OCI-LY7 (cell line): Measurements from ENCODE around the gene TFAP2A. TPM values are rescaled to one million over a fixed set of nuclear protein-coding genes. Genes with fewer than 3 reads are reported as not detected.

Experiments
- BruUV-seq: library from RNA; stranded (reverse); fragments of 400-500 nt; replicated peaks from 2 replicates; lab custom pipeline; 2021; lab: Mats Ljungman, UMichigan
- CTCF ChIA-PET: fragments of 300-600 bp; sonication (Branson Sonifier 250); formaldehyde crosslinking; loops from one replicate; lab custom pipeline; 2022; ENCODE audit warnings: antibody characterized with exemption; ENCODE audit not compliant: unreplicated experiment; lab: Charles Lee
- POLR2A ChIA-PET: fragments of 300-600 bp; sonication (Branson Sonifier 250); formaldehyde crosslinking; loops from one replicate; lab custom pipeline; 2022; ENCODE audit warnings: antibody characterized with exemption; lab: Charles Lee
- DNase-seq: peaks from one replicate; pipeline ENCODE4 v3.0.0-alpha.2; 2015; ENCODE audit warnings: low spot score
- H2AFZ ChIP-seq: fragments of 200-600 bp; sonication (generic), shearing (Covaris generic); 2 replicates; pipeline ENCODE4 v1.6.1; 2014; ENCODE audit warnings: mild to moderate bottlenecking, antibody characterized with exemption, low read length, moderate library complexity
- H3K27ac ChIP-seq: fragments of 200-600 bp; sonication (generic); 2 replicates; pipeline ENCODE4 v1.5.1; 2014; ENCODE audit warnings: mixed run types, low read depth, mild to moderate bottlenecking, moderate library complexity, low read length, inconsistent platforms; ENCODE audit not compliant: poor library complexity, severe bottlenecking
- H3K36me3 ChIP-seq: fragments of 200-600 bp; sonication (generic); 2 replicates; pipeline ENCODE4 v1.6.1; 2014; ENCODE audit warnings: mild to moderate bottlenecking, antibody characterized with exemption, low read length, moderate library complexity, mixed read lengths; ENCODE audit not compliant: insufficient read depth
- H3K4me1 ChIP-seq: fragments of 200-600 bp; sonication (generic); 2 replicates; pipeline ENCODE4 v1.5.1; 2014; ENCODE audit warnings: mild to moderate bottlenecking, low read length; ENCODE audit not compliant: insufficient read depth, poor library complexity, severe bottlenecking
- H3K4me2 ChIP-seq: fragments of 200-600 bp; sonication (generic); 2 replicates; pipeline ENCODE4 v1.6.1; 2014; ENCODE audit warnings: mild to moderate bottlenecking, low read length
- H3K4me3 ChIP-seq: fragments of 200-600 bp; sonication (generic); 2 replicates; pipeline ENCODE4 v1.5.1; 2014; ENCODE audit warnings: mild to moderate bottlenecking, low read depth, low read length; ENCODE audit not compliant: poor library complexity, severe bottlenecking
- H3K79me2 ChIP-seq: fragments of 200-600 bp; sonication (generic); 2 replicates; pipeline ENCODE4 v1.6.1; 2016; ENCODE audit warnings: low read depth, mild to moderate bottlenecking, low read length, moderate library complexity, mixed read lengths; ENCODE audit not compliant: insufficient read depth
- H3K9me2 ChIP-seq: fragments of 200-600 bp; sonication (generic); 2 replicates; pipeline ENCODE4 v1.6.1; 2016; ENCODE audit warnings: mild to moderate bottlenecking, low read length, mixed read lengths; ENCODE audit not compliant: insufficient read depth
- H3K9me3 ChIP-seq: fragments of 200-600 bp; sonication (generic); 2 replicates; pipeline ENCODE4 v1.6.1; 2014; ENCODE audit warnings: mild to moderate bottlenecking, mixed run types, low read length, mixed read lengths
- H4K20me1 ChIP-seq: fragments of 200-600 bp; sonication (generic); 2 replicates; pipeline ENCODE4 v1.6.1; 2014; ENCODE audit warnings: mild to moderate bottlenecking, antibody characterized with exemption, low read length, moderate library complexity, mixed read lengths; ENCODE audit not compliant: insufficient read depth
- CTCF ChIP-seq: fragments of 200-600 bp; sonication (generic); conservative IDR thresholded peaks from 2 replicates; pipeline ENCODE4 v1.5.1; 2014; ENCODE audit warnings: mild to moderate bottlenecking, antibody characterized with exemption, low read length, moderate library complexity, mixed read lengths
- EZH2phosphoT487 ChIP-seq: fragments of 200-600 bp; sonication (generic); IDR thresholded peaks from 2 replicates; pipeline ENCODE4 v1.6.1; 2018; ENCODE audit warnings: low read depth, borderline replicate concordance, mild to moderate bottlenecking, mixed run types, antibody characterized with exemption, low read length, moderate library complexity, mixed read lengths
- intact Hi-C: fragments of 100-400 bp; cut with micrococcal nuclease; formaldehyde crosslinking; loops from one replicate; pipeline ENCODE4 v1.10.0; 2022; ENCODE audit not compliant: unreplicated experiment
- total RNA-seq, 2 experiments: library from RNA; depleted of rRNA in 1 of 2; stranded (reverse); fragments of >200 nt in 1 of 2; shearing (Covaris generic) in 1 of 2; gene quantifications; 2 replicates each; pipeline ENCODE4 v1.2.3, GENCODE V29; 2014 to 2022

Gene TFAP2A
- total RNA-seq, 2 experiments from 2014 or later, result 2.0 to 3.3 TPM

DNA sequence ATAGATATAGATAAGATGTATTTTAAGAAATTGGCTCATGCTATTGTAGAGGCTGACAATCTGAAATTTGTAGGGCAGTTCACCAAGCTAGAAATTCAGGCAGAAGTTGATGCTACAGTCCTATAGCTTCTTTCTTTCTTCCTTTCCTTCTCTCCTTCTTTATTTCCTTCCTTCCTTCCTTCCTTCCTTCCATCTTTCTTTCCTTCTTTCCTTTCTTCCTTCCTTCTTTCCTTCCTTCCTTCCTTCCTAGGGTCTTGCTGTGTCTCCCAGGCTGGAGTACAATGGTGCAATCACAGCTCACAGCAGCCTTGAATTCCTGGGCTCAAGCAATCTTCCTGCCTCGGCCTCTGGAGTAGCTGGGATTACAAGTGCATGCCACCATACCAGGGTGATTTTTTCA, 55.3 kb downstream of the TFAP2A start:
- intact Hi-C loops, result no loop called here
- ChIA-PET CTCF (no interaction called here), POLR2A (interaction anchor here (0.7 to 0.9 kb wide), 2 partner anchors 28 to 328 kb away, joined by 3 read pairs; no protein-coding TSS in a partner anchor)
- Histone ChIP-seq H3K4me2 (no peak overlapping the region), H3K4me1 (no peaks in the 10 kb centered on the region), H2AFZ (no peak overlapping the region), H3K9me2 (no peaks in the 10 kb centered on the region), H4K20me1 (no peaks in the 10 kb centered on the region), H3K36me3 (no peaks in the 10 kb centered on the region), H3K9me3 (no peaks in the 10 kb centered on the region), H3K4me3 (no peak overlapping the region), H3K79me2 (no peaks in the 10 kb centered on the region), H3K27ac (no peak overlapping the region)
- no peak for DNase-seq
- no TSS peak for BruUV-seq
- TF ChIP-seq EZH2phosphoT487, result no peak
- TF ChIP-seq CTCF, result no peak

- TF ChIP-seq EZH2phosphoT487 (no peak), CTCF (no peak)
- Histone ChIP-seq H3K4me2 (no peak overlapping the region), H3K79me2 (no peaks in the 10 kb centered on the region), H3K9me3 (no peaks in the 10 kb centered on the region), H3K27ac (no peak overlapping the region), H3K36me3 (no peaks in the 10 kb centered on the region), H3K4me3 (no peak overlapping the region), H4K20me1 (no peaks in the 10 kb centered on the region), H2AFZ (no peak overlapping the region), H3K9me2 (no peaks in the 10 kb centered on the region), H3K4me1 (no peaks in the 10 kb centered on the region)
- no peak for DNase-seq
- ChIA-PET CTCF (no interaction called here), POLR2A (no interaction called here)
- intact Hi-C loops, result no loop called here
- no TSS peak for BruUV-seq
Measured at GRCh38 chr6:10355115-10355702, 59.7 kb downstream of the TFAP2A start.

GRCh38 chr6:10351791-10352190, 63.1 kb downstream of the TFAP2A start:
- H3K27ac ChIP-seq, result no peak overlapping the region
- H3K9me2 ChIP-seq, result no peaks in the 10 kb centered on the region
- no peaks in the 10 kb centered on the region for H3K36me3 ChIP-seq
- DNase-seq, result no peak
- no peaks in the 10 kb centered on the region for H3K79me2 ChIP-seq
- no peak overlapping the region for H2AFZ ChIP-seq
- ChIA-PET CTCF (no interaction called here), POLR2A (no interaction called here)
- no peak for TF ChIP-seq EZH2phosphoT487
- no peak for TF ChIP-seq CTCF
- H3K4me3 ChIP-seq, result no peak overlapping the region
- H3K4me1 ChIP-seq, result no peaks in the 10 kb centered on the region
- BruUV-seq, result no TSS peak
- intact Hi-C loops, result no loop called here
- no peak overlapping the region for H3K4me2 ChIP-seq
- no peaks in the 10 kb centered on the region for H4K20me1 ChIP-seq
- no peaks in the 10 kb centered on the region for H3K9me3 ChIP-seq
